Inferior parietal cortex (tissue), 1 donor: ENCODE measurements around the gene ITGA2.

Experiments used
- DNase-seq: peaks from one replicate; pipeline ENCODE4 v3.0.0-alpha.2; 2016; ENCODE audit errors: extremely low spot score

ITGA2 gene

DNA sequence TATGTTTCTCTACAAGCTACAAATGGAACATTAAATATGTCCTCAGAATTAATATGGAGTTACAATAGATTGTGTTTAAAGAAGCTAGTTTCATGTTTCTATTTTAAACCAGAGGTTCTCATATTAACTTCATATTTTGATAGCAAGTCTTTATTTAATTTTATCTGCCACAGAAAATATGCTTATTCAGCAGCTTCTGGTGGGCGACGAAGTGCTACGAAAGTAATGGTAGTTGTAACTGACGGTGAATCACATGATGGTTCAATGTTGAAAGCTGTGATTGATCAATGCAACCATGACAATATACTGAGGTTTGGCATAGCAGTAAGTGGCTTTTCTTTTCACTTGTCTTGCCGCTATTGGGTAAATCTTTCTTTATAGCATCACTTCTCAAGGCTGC lies 66.2 kb downstream of the ITGA2 start:
- no peak for DNase-seq

DNA sequence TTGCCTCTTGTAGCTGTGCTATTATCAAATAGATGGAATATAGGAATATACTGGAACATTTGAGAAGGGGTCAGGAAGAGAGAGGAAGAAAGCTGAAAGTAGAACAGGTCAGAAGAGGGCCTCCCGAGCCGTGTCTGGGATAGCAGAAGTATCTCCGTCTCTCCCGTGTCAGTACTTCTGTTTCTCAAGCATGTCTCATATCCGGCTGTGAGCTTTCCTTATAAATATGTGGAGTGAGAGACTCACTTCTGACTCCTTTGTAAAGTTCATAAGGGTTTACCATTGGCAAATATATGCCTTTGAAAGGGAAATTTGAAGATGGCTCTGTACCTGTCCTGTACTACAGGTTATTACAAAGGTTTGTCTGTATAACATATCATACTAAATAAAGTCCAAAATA lies 70.1 kb downstream of the ITGA2 start:
- DNase-seq: no peak

DNA sequence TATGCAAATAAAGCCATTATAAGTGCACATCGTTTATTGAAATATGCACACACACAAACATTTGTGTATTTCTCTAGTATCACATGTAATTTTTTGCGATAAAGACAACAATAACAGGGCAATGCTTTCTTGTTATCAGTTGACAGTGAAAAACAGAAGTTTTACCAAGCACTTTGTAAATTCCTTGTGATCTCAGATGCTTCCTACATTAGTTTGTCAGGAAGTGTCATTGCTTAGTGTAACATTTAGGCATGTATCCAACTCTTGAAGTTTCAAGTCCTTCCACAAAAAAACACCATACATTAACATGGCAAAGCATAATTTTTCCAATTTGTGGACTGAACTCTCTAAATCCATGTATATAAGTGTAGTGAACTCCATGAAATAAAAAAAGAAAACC lies 74.0 kb downstream of the ITGA2 start:
- no peak for DNase-seq

DNA sequence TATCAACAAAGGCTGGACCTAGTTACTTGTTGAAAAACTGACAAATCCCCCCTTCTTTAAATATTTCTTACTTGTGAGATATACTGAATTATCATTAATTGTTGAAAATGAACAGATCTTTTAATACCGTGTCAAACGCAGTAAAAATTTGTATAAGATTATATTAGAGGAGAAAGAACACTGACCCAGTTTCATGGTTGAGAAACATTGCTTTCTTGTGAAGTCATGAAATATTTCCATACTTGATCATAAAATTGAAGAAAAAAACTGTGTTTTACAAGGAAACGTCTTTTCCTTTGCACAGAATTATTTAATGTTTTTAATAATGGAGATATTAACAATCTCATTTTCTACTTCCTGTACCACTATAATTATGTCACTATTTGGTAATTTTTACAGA lies 74.6 kb downstream of the ITGA2 start:
- DNase-seq: no peak

DNA sequence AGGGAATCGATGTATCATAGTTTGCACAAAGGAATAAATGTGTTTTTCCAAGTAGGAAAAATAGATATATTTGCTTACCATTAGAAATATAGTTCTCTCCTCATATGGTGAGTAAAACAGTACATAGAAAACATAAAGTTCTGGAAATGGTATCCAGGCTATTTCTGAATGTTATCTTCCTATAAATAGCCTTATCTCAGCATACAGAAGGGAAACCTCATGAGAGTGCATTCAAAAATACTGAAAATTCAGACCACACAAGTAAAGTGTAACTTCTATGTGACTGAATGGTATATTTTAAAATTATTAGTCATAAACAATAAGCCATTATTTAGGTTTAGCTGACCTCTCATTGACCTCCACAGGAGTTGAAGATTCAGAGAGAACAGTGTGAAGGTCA lies 76.9 kb downstream of the ITGA2 start:
- no peak for DNase-seq

DNA sequence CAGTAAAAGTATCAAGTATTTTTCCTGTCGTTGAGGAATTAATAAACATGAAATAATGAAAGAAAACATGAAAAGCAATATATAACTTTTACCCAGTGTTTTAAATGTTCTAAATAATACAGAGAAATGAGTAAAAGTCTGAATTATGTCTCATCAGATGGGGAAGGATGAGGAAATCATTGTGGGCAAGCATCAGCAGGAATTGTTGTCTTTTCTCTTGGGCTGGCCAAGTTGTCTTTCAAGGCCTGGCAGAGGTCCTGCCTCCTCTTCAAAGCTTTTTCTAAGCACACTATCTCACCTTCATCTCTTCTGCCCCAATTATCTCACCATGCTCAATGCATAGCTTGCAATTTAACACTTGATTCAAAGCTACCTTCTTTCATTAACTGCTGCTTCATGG lies 78.5 kb downstream of the ITGA2 start:
- DNase-seq: no peak

DNA sequence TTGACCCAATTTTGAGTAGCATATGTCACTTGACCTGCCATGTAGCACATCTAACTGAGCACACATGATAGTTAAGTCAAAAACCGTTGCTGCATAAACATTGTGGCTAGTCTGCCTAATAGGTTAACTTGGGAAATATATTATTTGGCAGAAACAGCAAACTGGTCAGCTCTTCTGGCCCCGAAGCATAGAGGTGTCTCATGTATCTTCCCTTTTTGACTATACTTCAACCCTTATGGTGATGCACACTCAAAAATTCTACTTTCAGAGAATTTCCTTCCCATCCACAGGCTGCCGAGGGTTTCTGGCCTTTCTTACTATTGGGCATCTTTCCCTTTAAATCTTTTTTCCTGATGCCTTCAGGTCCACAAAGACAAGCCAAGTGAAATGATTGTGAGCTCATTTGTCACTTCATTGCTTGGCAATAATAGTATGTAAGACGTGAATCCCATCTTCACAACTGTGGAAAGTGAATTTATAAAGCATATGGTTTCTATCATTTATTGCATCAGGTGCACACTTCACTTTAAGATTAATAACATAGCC lies 79.2 kb downstream of the ITGA2 start:
- DNase-seq: no peak

DNA sequence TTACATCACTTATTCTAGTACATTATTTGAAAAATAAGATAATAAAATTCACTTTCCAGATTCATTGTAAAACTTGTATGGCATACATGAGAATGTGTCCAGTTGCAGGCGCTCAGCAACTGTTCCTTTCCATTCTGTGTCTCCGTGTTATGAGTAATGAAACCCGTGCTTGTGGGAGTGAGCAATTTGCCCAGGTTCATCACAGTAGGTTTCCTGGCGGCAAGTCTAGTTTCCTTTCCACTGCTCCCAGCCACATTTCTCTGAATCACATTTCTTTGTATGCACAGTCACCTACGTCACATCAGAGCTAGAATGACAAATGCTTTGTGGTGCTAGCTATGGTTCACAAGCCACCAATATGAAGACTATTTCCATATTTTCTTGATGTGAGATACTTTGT lies 80.5 kb downstream of the ITGA2 start:
- no peak for DNase-seq

DNA sequence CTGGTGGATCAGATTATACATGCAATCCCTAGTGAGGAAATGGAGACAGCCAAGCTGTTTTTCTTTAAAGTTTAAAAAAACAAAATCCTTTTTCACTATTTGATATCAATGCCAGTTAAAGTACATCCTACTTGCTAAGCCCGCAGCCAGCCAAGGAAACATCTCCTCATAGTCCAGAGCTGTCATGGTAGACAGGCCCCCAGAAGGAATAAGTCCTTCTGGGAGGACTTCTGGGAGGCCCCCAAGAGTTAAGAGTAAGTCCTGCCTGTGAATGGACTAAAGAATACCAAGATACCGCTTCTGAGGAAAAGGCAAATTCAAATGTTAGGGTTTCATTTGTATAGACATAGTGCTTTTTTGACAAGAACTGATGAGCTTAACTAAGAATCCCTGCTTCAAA lies 82.1 kb downstream of the ITGA2 start:
- DNase-seq: no peak

DNA sequence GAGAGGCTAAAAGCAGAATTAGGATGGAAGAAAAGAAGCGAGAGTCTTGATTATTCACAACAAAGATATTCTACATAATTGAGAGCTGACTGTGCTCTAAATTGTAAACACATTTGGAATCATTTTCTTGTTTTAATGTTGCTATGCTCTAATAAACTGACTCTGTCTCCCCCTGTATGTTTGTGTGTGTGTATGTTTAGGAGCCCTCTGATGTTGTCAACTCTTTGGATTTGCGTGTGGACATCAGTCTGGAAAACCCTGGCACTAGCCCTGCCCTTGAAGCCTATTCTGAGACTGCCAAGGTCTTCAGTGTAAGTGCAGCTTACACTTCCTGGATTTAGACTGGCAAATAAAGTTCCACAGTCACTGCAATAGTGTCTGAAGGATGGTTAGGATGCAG lies 82.6 kb downstream of the ITGA2 start:
- no peak for DNase-seq

DNA sequence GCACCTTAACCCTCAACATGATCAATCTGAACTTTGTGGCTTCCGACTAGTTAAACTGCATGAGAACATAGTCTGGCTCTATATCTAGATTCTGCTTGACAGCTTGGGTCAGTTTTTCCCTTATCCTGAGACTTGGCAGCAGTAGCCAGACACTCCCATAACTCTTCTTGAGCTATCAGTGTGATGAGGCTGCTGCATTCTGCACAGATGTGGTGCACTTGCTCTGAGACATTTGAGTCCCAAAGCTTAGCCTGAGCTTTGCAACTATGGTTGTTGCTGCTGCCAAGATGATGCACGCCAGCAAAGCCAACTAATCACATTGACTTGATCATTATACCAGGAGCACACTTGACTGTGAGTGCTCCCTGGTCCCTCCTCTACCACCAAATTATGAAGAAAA lies 84.2 kb downstream of the ITGA2 start:
- DNase-seq: no peak

DNA sequence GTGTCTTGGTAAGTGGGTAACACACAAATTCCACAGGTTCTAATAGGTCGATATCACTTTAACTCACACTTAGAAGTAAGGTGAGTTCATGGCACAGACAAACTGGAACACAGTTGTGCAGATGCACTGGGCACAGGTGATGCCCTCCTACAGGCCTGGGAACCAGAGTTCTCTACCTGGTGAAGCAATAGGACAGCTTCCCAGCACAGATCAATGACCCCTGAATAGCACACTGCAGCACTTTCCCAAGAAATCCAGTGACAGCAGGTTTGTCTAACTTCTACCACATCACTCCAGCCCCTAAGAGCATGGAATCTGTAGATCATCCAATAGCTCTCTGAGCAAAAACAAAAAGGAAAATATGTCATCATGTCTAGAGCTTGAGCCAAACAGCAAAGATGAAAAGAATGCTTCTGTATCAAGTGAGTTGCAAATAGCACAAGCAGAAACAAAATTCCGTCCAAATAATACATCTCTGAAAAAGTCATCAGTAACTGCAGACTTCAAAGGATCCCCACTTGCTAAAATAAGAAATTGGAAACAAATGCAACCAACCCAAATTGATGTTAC lies 86.9 kb downstream of the ITGA2 start:
- no peak for DNase-seq

DNA sequence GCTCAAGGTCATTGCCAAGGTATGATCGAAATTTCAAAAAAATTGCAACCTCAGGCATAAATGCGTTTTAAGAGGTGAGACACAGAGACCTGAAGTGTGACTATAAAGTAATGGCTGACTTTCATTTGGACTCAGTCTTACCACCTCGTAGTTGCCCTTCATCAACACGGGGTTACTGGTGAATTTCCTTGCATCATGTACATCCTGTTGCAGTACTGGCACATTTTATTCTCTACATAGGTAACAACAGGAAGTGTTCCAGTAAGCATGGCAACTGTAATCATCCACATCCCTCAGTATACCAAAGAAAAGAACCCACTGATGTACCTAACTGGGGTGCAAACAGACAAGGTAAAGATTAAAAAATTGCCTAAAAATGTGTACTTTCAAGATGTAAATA lies 91.1 kb downstream of the ITGA2 start:
- no peak for DNase-seq

DNA sequence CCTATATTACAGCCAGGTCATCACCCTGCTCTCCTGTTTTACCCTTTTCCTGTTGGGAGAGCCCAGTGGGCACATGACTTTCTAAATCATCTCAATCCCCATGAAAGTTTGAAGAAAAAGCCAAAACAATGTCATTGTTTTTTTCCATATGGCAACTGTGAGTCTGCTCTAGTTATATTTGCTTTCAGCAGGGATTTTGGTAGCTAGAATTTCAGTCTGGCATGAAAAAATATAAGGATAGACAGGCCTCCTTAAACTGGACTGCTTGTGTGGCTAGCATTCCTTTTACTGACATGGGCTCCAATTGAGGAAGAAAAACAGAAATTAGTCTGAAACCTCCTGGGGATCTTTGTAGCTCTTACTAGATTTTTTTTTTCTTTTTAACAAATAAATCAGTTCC lies 94.8 kb downstream of the ITGA2 start:
- no peak for DNase-seq

DNA sequence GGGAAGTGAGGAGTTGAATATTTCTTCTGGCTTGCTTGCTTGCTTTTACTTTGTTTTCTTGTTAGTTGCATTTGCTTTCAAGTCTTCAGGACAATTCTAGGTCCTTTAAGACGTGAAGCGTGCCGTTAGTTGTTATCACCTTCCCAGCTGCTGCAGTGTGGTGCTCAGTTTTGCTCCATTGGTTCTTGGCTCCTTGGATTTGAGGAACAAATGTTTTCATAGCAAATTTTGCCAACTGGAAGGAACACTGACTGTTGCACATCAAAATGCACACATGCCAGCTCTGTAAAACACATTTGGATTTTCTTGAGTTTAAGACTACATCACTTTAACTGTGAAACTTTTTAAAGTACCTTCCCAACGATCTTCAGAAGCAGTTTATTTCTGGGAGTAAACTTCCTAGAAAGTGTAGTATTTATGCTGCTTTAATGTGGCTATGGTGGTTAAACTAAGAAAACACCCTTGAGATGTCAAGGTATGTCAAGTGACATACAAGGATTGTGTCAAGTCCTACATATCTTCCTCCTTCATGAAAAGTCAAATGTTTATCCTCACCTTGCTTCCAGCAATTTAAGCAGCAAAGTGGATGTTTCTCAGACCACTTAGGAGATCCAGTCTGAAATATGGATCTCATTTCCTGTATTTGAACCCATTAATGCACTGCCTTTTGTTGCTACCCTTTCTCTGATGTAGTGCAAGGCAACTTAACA lies 95.5 kb downstream of the ITGA2 start:
- DNase-seq: no peak

DNA sequence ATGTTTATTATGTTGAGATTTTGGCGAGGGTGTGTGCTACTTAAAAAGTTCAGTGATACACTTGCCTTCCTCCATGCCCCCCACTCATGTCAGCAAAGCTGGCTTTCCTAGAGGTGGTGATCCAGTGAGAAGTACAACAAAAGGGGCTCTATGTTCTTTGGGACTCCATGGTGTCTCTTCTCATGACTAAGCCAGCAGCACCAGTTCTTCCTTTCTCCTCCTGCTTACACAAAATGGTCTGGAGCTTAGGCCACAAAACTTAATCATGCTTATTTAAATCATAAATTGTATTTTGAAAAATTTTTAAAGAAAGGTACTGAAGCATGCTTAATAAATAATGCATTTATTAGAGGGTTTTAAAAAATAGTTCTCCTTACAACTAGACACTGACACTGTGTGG lies 98.0 kb downstream of the ITGA2 start:
- no peak for DNase-seq

DNA sequence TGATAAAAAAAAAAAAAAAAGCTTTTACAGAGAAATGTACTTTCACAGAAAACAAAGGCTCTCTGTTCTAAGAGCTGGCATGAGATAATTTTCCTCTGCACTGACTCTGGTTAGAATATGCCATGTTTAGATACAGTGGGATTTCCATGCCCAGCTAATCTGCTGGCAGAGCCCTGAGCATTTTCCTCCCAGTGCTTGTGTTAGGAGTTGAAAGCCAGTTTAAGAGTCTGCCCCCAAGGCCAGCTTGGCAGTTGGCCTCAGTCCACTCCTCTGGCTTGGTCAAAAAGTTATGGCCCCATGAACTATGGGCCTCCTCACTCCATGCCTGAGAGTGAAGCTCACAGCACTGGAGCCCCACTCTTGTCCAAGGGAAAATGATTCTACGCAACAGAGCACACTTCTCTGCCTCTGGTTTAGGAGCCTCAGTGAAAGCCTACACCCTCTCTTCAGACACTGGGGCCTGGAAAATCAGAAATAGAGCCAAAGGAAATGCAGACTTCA lies 98.5 kb downstream of the ITGA2 start:
- peak; percentile 82 for DNase-seq

DNA sequence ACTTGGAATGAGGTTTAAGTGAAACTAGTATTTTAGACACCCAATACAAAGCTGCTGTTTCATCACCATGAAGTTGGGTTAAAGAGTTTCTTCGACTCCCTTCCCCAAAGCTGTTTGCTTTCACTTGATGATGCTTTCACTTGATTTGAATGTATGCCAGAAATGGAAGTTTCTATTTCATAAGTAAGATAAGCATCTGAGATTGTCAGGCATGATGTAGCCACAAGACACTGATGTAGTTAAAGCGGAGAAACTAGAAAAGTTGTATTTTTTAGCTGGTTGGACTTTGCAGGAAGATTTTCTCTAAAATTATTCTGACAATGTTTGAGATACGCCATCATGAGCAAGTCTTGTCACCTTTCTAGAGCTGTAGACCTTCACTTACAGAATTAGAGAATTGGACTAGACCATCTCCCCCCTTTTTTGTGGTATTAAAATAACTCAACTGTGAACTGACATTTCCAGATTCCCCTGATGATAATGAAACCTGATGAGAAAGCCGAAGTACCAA lies 100.4 kb downstream of the ITGA2 start:
- no peak for DNase-seq

DNA sequence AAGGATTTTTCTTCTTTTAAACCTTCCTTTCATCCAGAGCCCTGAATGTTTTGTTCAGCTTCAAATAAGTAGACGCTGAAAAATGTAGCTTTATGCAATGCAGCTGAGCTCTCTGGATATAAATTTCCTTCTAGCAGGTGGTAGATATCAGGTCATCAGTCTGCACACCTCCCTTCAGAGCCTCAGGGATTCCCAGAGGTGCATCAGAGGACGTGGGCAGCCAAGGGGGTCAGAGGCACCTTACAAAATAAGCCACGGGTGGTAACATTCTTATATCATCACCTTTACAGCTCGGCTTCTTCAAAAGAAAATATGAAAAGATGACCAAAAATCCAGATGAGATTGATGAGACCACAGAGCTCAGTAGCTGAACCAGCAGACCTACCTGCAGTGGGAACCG lies 101.1 kb downstream of the ITGA2 start:
- no peak for DNase-seq

DNA sequence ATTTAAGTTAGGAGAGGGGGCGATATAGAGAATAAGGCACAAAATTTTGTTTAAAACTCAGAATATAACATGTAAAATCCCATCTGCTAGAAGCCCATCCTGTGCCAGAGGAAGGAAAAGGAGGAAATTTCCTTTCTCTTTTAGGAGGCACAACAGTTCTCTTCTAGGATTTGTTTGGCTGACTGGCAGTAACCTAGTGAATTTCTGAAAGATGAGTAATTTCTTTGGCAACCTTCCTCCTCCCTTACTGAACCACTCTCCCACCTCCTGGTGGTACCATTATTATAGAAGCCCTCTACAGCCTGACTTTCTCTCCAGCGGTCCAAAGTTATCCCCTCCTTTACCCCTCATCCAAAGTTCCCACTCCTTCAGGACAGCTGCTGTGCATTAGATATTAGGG lies 102.1 kb downstream of the ITGA2 start:
- no peak for DNase-seq

DNA sequence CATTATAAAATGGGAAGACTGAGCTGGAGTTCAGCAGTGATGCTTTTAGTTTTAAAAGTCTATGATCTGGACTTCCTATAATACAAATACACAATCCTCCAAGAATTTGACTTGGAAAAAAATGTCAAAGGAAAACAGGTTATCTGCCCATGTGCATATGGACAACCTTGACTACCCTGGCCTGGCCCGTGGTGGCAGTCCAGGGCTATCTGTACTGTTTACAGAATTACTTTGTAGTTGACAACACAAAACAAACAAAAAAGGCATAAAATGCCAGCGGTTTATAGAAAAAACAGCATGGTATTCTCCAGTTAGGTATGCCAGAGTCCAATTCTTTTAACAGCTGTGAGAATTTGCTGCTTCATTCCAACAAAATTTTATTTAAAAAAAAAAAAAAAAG lies 103.1 kb downstream of the ITGA2 start:
- DNase-seq: no peak

DNA sequence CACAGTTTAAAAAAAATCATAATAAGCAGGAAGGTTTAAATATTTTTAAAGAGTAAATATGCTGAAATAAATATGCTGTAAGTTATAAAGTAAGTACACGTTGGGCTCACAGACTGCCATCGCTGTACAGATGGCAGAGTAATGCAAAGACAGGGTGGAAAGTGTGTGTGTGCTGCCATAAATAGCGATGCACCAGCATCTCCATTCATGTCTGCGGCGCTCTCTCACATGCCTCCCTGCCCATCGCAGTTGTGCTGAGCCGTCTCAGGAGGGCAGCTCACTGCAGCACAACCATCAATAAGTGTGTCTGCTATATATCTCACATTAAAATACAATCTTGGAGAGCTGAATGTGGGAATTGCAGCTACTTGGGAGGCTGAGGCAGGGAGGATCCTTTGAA lies 106.1 kb downstream of the ITGA2 start:
- no peak for DNase-seq

DNA sequence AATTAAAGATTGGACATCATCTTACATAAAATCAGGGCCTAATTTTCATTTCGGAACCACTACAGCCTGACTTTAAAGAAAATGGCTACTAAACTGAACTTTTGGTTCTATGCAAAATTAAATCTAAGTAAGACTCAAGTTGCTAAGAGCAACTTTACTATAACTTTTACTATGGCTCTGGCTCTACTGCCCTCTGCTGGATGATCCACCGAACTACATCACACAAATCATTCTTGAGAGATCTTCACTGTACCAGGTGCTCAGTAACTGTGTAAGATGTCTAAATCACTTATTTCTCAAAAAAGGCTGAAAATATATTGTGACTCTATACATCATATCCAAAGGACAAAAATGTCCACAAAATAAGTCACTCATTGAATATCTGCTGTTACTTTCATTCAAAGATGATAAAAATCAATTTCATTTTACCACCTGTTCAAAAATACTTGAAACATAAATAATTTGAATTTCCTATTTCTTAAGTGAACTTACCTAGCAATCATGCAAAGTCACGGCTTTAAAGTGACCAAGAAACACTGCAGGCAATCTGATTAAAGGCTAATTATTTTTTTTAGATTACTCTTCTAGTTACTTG lies 106.9 kb downstream of the ITGA2 start:
- peak; percentile 92 for DNase-seq
